ENCODE results near the gene SYNJ2. TPM values are rescaled to one million over a fixed set of nuclear protein-coding genes. Genes with fewer than 3 reads are reported as not detected.

Gene SYNJ2
- total RNA-seq, 2 experiments from 2014 or later, result 32.2 to 32.3 TPM

- Mint-ChIP-seq H3K9me3 (no peaks in the 10 kb centered on the region), H3K27ac (no peak overlapping the region), H3K4me3 (no peak overlapping the region), H3K4me1 (ENCODE audit: low read depth) (peaks cover 22% of the 10 kb centered on the region), H3K36me3 (no peaks in the 10 kb centered on the region), H3K27me3 (no peaks in the 10 kb centered on the region)
- no peak for DNase-seq
- intact Hi-C loops (cut with micrococcal nuclease), result no loop called here
- POLR2A ChIA-PET, result no interaction called here
- CTCF ChIA-PET, result no interaction called here
Observed at GRCh38 chr6:157996201-157996712, 14.6 kb downstream of the SYNJ2 start.

- POLR2A ChIA-PET, result no interaction called here
- H3K27me3 Mint-ChIP-seq, result no peaks in the 10 kb centered on the region
- intact Hi-C loops (cut with micrococcal nuclease), result no loop called here
- H3K36me3 Mint-ChIP-seq, result no peaks in the 10 kb centered on the region
- H3K4me1 Mint-ChIP-seq (ENCODE audit: low read depth), result peaks cover 20% of the 10 kb centered on the region
- no peak for DNase-seq
- CTCF ChIA-PET, result no interaction called here
- no peak overlapping the region for H3K27ac Mint-ChIP-seq
- no peaks in the 10 kb centered on the region for H3K9me3 Mint-ChIP-seq
- no peak overlapping the region for H3K4me3 Mint-ChIP-seq
Observed at GRCh38 chr6:157996918-157997702, 15.4 kb downstream of the SYNJ2 start.

GRCh38 chr6:157997893-157998608 is 16.4 kb downstream of the SYNJ2 start:
- H3K9me3 Mint-ChIP-seq, result no peaks in the 10 kb centered on the region
- no peaks in the 10 kb centered on the region for H3K27me3 Mint-ChIP-seq
- H3K4me3 Mint-ChIP-seq, result no peak overlapping the region
- ChIA-PET CTCF (no interaction called here), POLR2A (no interaction called here)
- no peaks in the 10 kb centered on the region for H3K36me3 Mint-ChIP-seq
- H3K4me1 Mint-ChIP-seq (ENCODE audit: low read depth), result peaks cover 28% of the 10 kb centered on the region
- H3K27ac Mint-ChIP-seq, result no peak overlapping the region
- DNase-seq, result no peak
- intact Hi-C loops (cut with micrococcal nuclease), result no loop called here

- ChIA-PET CTCF (no interaction called here), POLR2A (no interaction called here)
- no peak for DNase-seq
- Mint-ChIP-seq H3K27ac (no peak overlapping the region), H3K36me3 (no peaks in the 10 kb centered on the region), H3K4me1 (ENCODE audit: low read depth) (peaks cover 30% of the 10 kb centered on the region), H3K27me3 (no peaks in the 10 kb centered on the region), H3K9me3 (no peaks in the 10 kb centered on the region), H3K4me3 (no peak overlapping the region)
- intact Hi-C loops (cut with micrococcal nuclease), result no loop called here
Observed at GRCh38 chr6:157998707-157999167, 17.1 kb downstream of the SYNJ2 start.

- H3K4me1 Mint-ChIP-seq (ENCODE audit: low read depth), result peaks cover 32% of the 10 kb centered on the region
- DNase-seq, result no peak
- intact Hi-C loops (cut with micrococcal nuclease), result loop anchor here (5.0 kb wide), 1 partner anchor 58 kb away; no protein-coding TSS in a partner anchor
- H3K9me3 Mint-ChIP-seq, result no peaks in the 10 kb centered on the region
- ChIA-PET CTCF (interaction anchor here (1.4 kb wide), 1 partner anchor 16 kb away, joined by 3 read pairs; no protein-coding TSS in a partner anchor), POLR2A (no interaction called here)
- H3K27me3 Mint-ChIP-seq, result no peaks in the 10 kb centered on the region
- no peak overlapping the region for H3K4me3 Mint-ChIP-seq
- H3K36me3 Mint-ChIP-seq, result no peaks in the 10 kb centered on the region
- H3K27ac Mint-ChIP-seq, result no peak overlapping the region
Observed at GRCh38 chr6:157999168-158000051, 17.7 kb downstream of the SYNJ2 start.

GRCh38 chr6:158000530-158001307 is 19.1 kb downstream of the SYNJ2 start:
- DNase-seq, result no peak
- Mint-ChIP-seq H3K4me3 (no peak overlapping the region), H3K9me3 (no peaks in the 10 kb centered on the region), H3K36me3 (no peaks in the 10 kb centered on the region), H3K27ac (no peak overlapping the region), H3K4me1 (ENCODE audit: low read depth) (peaks cover 39% of the 10 kb centered on the region), H3K27me3 (no peaks in the 10 kb centered on the region)
- ChIA-PET POLR2A (no interaction called here), CTCF (interaction anchor here (1.4 kb wide), 1 partner anchor 17 kb away, joined by 3 read pairs; no protein-coding TSS in a partner anchor)
- intact Hi-C loops (cut with micrococcal nuclease), result loop anchor here (5.0 kb wide), 1 partner anchor 57 kb away; no protein-coding TSS in a partner anchor

- POLR2A ChIA-PET, result interaction anchor here (1.9 kb wide), 1 partner anchor 24 kb away, joined by 6 read pairs; no protein-coding TSS in a partner anchor
Observed at GRCh38 chr6:158002249-158002950, 20.7 kb downstream of the SYNJ2 start.

GRCh38 chr6:158002951-158003853 is 21.5 kb downstream of the SYNJ2 start:
- Mint-ChIP-seq H3K4me3 (no peak overlapping the region), H3K9me3 (no peaks in the 10 kb centered on the region), H3K36me3 (peaks cover 4% of the 10 kb centered on the region), H3K27me3 (no peaks in the 10 kb centered on the region), H3K4me1 (ENCODE audit: low read depth) (peaks cover 44% of the 10 kb centered on the region), H3K27ac (peak overlapping the region; percentile 44)
- DNase-seq, result peak; percentile 80
- CTCF ChIA-PET, result interaction anchor here (0.9 to 2.6 kb wide), 2 partner anchors 23 to 130 kb away, joined by 3 to 14 read pairs; no protein-coding TSS in a partner anchor
- POLR2A ChIA-PET, result interaction anchor here (1.1 to 1.9 kb wide), 2 partner anchors 10 to 23 kb away, joined by 3 to 6 read pairs; no protein-coding TSS in a partner anchor
- intact Hi-C loops (cut with micrococcal nuclease), result loop anchor here (2.0 to 5.0 kb wide), 2 partner anchors 20 to 54 kb away; no protein-coding TSS in a partner anchor

More at GRCh38 chr6:158002249-158002950, 20.7 kb downstream of the SYNJ2 start:
- DNase-seq, result no peak
- Mint-ChIP-seq H3K27me3 (no peaks in the 10 kb centered on the region), H3K4me1 (ENCODE audit: low read depth) (peaks cover 40% of the 10 kb centered on the region), H3K36me3 (peaks cover 4% of the 10 kb centered on the region), H3K9me3 (no peaks in the 10 kb centered on the region), H3K4me3 (no peak overlapping the region), H3K27ac (no peak overlapping the region)
- CTCF ChIA-PET, result interaction anchor here (0.9 to 2.6 kb wide), 2 partner anchors 24 to 129 kb away, joined by 3 to 14 read pairs; no protein-coding TSS in a partner anchor
- intact Hi-C loops (cut with micrococcal nuclease), result loop anchor here (2.0 to 5.0 kb wide), 2 partner anchors 20 to 55 kb away; no protein-coding TSS in a partner anchor

- Mint-ChIP-seq H3K4me3 (no peak overlapping the region), H3K27ac (no peak overlapping the region), H3K4me1 (ENCODE audit: low read depth) (peaks cover 53% of the 10 kb centered on the region), H3K9me3 (no peaks in the 10 kb centered on the region), H3K27me3 (no peaks in the 10 kb centered on the region), H3K36me3 (peaks cover 4% of the 10 kb centered on the region)
- CTCF ChIA-PET, result interaction anchor here (2.6 kb wide), 1 partner anchor 22 kb away, joined by 14 read pairs; no protein-coding TSS in a partner anchor
- POLR2A ChIA-PET, result interaction anchor here (1.1 to 1.9 kb wide), 2 partner anchors 9 to 22 kb away, joined by 3 to 6 read pairs; no protein-coding TSS in a partner anchor
- intact Hi-C loops (cut with micrococcal nuclease), result loop anchor here (2.0 to 5.0 kb wide), 2 partner anchors 21 to 53 kb away; no protein-coding TSS in a partner anchor
- DNase-seq, result no peak
Observed at GRCh38 chr6:158003910-158004700, 22.4 kb downstream of the SYNJ2 start.
